Activated naive CD8-positive, alpha-beta T cell treated with anti-CD3 and anti-CD28 coated beads, Interleukin-2, amount 10 ng/mL, durations not matched to agents 7 days and 5 days (primary cell): ENCODE results near the gene GALNT9. TPM values are rescaled to one million over a fixed set of nuclear protein-coding genes. Genes with fewer than 3 reads are reported as not detected.
A peak's percentile ranks its signal among the peaks of the same experiment; 100 is the strongest.

Experiments used
- ATAC-seq: fragments of 150-1000 bp; cut with Tn5 transposase; one replicate; pipeline ENCODE4 v1.10.0; 2021; ENCODE audit warnings: low read depth, moderate library complexity
- POLR2A ChIA-PET: fragments of 350-600 bp; sonication (Branson Sonifier 250); formaldehyde crosslinking; loops from one replicate; lab custom pipeline; 2021; ENCODE audit warnings: antibody characterized with exemption; lab: Charles Lee
- DNase-seq: peaks from one replicate; pipeline ENCODE4 v3.0.0; 2021
- H3K27ac Mint-ChIP-seq: one replicate; pipeline ENCODE4 v1.8.0; 2022; ENCODE audit warnings: mild to moderate bottlenecking, mixed read lengths
- H3K27me3 Mint-ChIP-seq: one replicate; pipeline ENCODE4 v1.8.0; 2022; ENCODE audit warnings: mild to moderate bottlenecking, moderate library complexity, mixed read lengths
- H3K36me3 Mint-ChIP-seq: one replicate; pipeline ENCODE4 v1.8.0; 2021; ENCODE audit warnings: mild to moderate bottlenecking, mixed read lengths
- H3K4me1 Mint-ChIP-seq: one replicate; pipeline ENCODE4 v1.8.0; 2021; ENCODE audit warnings: mixed read lengths
- H3K4me3 Mint-ChIP-seq: one replicate; pipeline ENCODE4 v1.8.0; 2022; ENCODE audit warnings: mild to moderate bottlenecking, moderate library complexity, mixed read lengths
- H3K9me3 Mint-ChIP-seq: one replicate; pipeline ENCODE4 v1.8.0; 2021; ENCODE audit warnings: mixed read lengths
- total RNA-seq, 2 experiments: library from RNA; stranded (reverse); gene quantifications; one replicate each; pipeline ENCODE4 v1.2.3, GENCODE V29; 2021

Gene GALNT9
- total RNA-seq, 2 experiments from 2014 or later, result not detected

- Mint-ChIP-seq H3K4me3 (no peak overlapping the region), H3K27ac (no peak overlapping the region), H3K36me3 (no peaks in the 10 kb centered on the region), H3K27me3 (peaks cover 6% of the 10 kb centered on the region), H3K4me1 (peaks cover 29% of the 10 kb centered on the region), H3K9me3 (no peaks in the 10 kb centered on the region)
- POLR2A ChIA-PET, result interaction anchor here (0.8 to 2.7 kb wide), 2 partner anchors 10 to 14 kb away, joined by 3 to 14 read pairs; no protein-coding TSS in a partner anchor
- ATAC-seq, result no peak
- DNase-seq, result no peak
These were observed 153.6 kb downstream of the GALNT9 start for GRCh38 chr12:132175496-132176384.

DNA sequence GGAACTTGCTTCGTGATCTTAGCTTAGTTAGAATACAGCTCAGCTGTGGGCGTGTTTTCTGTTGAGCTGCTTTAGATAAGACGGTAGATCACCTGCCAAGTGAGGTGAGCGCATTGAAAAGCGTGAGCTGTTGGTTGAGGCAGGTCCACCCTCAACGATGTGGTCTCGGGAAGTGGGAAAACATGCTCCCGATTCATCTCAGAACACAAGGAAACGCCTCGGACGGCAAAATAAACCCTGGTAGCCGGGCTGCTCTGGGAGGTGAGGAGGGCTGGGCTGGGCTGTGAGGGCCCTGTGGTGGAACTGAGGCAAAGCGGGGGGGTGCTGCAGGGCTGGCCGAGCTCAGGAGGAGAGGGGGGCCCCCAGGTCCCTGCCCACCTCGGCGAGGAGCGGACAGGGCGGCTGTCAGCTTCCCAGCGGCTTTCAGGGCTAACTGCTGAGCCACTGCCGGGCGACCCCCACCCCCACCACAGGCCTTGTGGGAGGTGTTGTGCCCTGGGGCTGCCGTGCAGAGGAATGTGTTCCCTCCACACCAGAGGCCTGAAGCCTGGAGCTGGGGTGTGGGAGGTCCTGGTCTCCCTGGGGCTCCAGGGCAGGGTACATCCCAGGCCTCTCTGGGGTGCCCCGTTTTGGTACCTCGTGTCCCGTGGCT is 154.4 kb downstream of the GALNT9 start:
- POLR2A ChIA-PET, result interaction anchor here (1.5 to 2.7 kb wide), 2 partner anchors 11 to 14 kb away, joined by 4 to 14 read pairs; no protein-coding TSS in a partner anchor
- Mint-ChIP-seq H3K27ac (peak overlapping the region; percentile 73), H3K9me3 (no peaks in the 10 kb centered on the region), H3K4me1 (peaks cover 27% of the 10 kb centered on the region), H3K36me3 (no peaks in the 10 kb centered on the region), H3K27me3 (peaks cover 6% of the 10 kb centered on the region), H3K4me3 (peak overlapping the region; percentile 47)
- ATAC-seq, result no peak
- no peak for DNase-seq

DNA sequence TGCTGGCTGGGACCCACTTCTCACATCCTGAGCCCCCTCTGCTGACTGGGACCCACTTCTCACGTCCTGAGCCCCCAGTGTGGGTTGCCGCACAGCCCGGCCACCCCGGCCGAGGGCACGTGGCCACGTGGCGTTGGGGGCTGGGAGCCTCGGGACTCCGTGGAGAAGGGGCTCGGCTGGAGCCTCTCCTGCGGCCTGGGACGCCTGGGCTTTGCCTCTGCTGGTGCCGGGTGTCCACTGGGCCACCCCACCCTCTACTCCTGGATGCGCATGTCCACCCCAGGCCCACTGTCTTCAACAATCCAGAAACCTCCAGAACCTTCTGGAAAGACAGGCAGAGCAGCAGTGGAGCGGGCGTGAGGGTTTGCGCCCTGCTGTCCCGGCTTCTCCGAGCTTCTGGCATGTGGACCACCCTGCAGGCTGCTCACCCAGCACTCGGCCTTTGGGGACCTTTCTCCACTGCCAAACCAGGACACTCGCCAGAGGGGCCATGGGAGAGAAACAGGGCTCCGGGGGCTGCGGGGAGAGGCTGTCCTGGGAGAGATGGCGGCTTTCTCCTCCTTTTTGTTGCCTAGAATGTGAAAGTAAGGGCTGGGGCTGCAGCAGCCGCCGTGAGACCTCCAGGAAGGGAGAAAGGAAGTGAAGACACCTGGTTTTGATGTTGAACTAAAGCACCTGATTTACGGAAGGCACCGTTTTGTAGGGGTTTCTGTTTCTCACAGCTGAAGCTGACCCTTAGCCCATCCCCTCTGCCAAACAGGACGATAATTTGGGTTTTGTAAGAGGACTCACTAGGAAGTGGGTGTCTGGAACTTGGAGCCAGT is 155.2 kb downstream of the GALNT9 start:
- POLR2A ChIA-PET, result interaction anchor here (1.5 to 2.7 kb wide), 2 partner anchors 12 to 15 kb away, joined by 4 to 14 read pairs; no protein-coding TSS in a partner anchor
- no peaks in the 10 kb centered on the region for H3K9me3 Mint-ChIP-seq
- peaks cover 24% of the 10 kb centered on the region for H3K4me1 Mint-ChIP-seq
- H3K27ac Mint-ChIP-seq, result peak overlapping the region; percentile 73
- no peaks in the 10 kb centered on the region for H3K36me3 Mint-ChIP-seq
- no peak for DNase-seq
- peak overlapping the region; percentile 47 for H3K4me3 Mint-ChIP-seq
- ATAC-seq, result no peak
- H3K27me3 Mint-ChIP-seq, result peaks cover 6% of the 10 kb centered on the region

DNA sequence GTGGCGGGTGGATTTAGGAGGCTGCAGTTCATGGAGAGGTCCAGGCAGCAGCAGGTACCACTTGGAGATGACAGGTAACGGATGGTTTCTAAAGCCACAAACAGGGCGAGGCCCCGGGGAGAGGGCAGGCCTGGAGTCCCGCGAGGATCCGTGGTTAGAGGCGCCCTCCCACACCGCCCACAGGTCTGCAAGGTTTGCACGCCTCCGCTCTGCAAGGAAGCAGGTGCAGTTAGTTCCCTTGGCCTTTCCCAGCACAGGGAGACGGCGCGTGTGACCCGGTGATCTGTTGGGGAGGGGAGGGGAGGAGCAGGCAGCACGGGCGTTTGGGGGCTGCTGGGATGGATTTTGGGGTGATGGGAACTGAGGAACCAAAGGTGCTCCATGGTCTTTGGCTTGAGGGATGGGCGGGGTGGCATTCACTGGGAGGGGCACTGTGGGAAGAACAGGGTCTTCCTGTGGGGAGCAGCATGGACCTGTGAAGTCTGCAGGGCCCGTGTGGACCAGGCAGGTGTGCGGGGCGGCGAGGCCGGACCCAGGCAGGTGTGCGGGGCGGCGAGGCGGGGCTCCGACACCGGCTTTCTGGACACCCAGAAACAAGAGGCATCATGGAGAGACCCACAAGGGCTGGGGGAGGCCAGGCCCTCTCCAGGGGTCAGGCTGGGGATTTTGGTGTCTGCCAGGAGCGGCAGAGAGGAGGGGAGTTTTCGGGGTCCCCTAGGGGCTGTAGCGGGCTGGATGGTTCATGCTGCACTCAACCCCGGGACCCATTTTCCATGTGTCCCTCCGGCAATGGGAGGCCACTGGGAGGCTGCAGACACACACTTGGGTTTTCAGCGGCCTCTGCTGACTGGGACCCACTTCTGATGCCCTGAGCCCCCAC is 156.0 kb downstream of the GALNT9 start:
- ATAC-seq, result peak; percentile 66
- no peaks in the 10 kb centered on the region for H3K36me3 Mint-ChIP-seq
- peak overlapping the region; percentile 80 for H3K27ac Mint-ChIP-seq
- peaks cover 6% of the 10 kb centered on the region for H3K27me3 Mint-ChIP-seq
- POLR2A ChIA-PET, result interaction anchor here (0.5 to 1.5 kb wide), 2 partner anchors 11 to 16 kb away, joined by 3 to 4 read pairs; no protein-coding TSS in a partner anchor
- peak overlapping the region; percentile 71 for H3K4me3 Mint-ChIP-seq
- H3K4me1 Mint-ChIP-seq, result peaks cover 15% of the 10 kb centered on the region
- no peaks in the 10 kb centered on the region for H3K9me3 Mint-ChIP-seq
- peak; percentile 66 for DNase-seq

GRCh38 chr12:132172619-132173018 is 156.8 kb downstream of the GALNT9 start:
- peaks cover 14% of the 10 kb centered on the region for H3K4me1 Mint-ChIP-seq
- H3K36me3 Mint-ChIP-seq, result no peaks in the 10 kb centered on the region
- no peaks in the 10 kb centered on the region for H3K9me3 Mint-ChIP-seq

GRCh38 chr12:132171968-132172521 is 157.3 kb downstream of the GALNT9 start:
- ATAC-seq (no peak), DNase-seq (no peak)
- no peaks in the 10 kb centered on the region for H3K36me3 Mint-ChIP-seq
- H3K4me3 Mint-ChIP-seq, result no peak overlapping the region
- H3K27ac Mint-ChIP-seq, result no peak overlapping the region
- H3K9me3 Mint-ChIP-seq, result peaks cover 2% of the 10 kb centered on the region
- H3K27me3 Mint-ChIP-seq, result peaks cover 6% of the 10 kb centered on the region
- peaks cover 14% of the 10 kb centered on the region for H3K4me1 Mint-ChIP-seq
- POLR2A ChIA-PET, result interaction anchor here (0.9 kb wide), 1 partner anchor 10 kb away, joined by 3 read pairs; no protein-coding TSS in a partner anchor

More at GRCh38 chr12:132172619-132173018, 156.8 kb downstream of the GALNT9 start:
- peak overlapping the region; percentile 80 for H3K27ac Mint-ChIP-seq
- H3K27me3 Mint-ChIP-seq, result peaks cover 6% of the 10 kb centered on the region
- POLR2A ChIA-PET, result interaction anchor here (0.5 kb wide), 1 partner anchor 12 kb away, joined by 3 read pairs; no protein-coding TSS in a partner anchor
- ATAC-seq (no peak), DNase-seq (no peak)
- H3K4me3 Mint-ChIP-seq, result peak overlapping the region; percentile 71

DNA sequence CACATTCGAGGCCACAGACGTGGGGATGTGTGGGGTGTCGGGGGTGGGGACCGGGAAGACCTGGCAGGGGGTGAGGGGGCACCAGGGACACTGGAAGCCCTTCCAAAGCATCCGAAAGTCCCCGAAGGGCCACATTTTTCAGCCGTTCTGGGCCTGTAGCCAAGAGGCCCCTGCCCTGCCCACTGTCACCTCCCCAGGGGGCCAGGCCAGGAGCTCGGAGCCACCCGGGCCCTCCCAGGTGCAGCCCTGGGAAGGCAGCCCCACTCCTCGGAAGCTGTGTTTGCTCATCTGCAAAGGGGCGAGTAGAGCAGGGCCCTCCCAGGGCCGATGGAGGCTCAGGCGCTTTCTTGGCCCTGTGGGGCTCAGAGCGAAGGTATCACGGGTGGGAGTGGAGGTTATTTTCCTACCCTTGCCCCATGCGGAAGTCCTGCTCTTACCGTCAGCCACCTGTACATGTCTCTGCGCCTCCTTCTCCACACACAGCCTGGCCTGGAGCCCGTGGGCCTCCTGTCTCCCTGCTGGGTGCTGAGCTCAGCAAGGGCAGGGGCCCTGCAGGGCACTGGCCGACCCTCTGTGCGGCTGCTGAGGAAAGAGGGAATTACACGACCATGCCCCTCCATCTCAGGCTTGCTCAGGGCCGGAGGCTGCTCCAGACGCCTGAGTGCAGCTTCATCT is 158.0 kb downstream of the GALNT9 start:
- no peak overlapping the region for H3K27ac Mint-ChIP-seq
- ATAC-seq, result no peak
- peaks cover 14% of the 10 kb centered on the region for H3K4me1 Mint-ChIP-seq
- no peaks in the 10 kb centered on the region for H3K36me3 Mint-ChIP-seq
- peaks cover 6% of the 10 kb centered on the region for H3K27me3 Mint-ChIP-seq
- POLR2A ChIA-PET, result interaction anchor here (0.9 to 1.4 kb wide), 2 partner anchors 10 to 14 kb away, joined by 3 to 4 read pairs; no protein-coding TSS in a partner anchor
- H3K9me3 Mint-ChIP-seq, result peaks cover 7% of the 10 kb centered on the region
- DNase-seq, result no peak
- no peak overlapping the region for H3K4me3 Mint-ChIP-seq

- H3K9me3 Mint-ChIP-seq, result peaks cover 10% of the 10 kb centered on the region
- ATAC-seq (no peak), DNase-seq (no peak)
- H3K27me3 Mint-ChIP-seq, result peaks cover 6% of the 10 kb centered on the region
- peaks cover 15% of the 10 kb centered on the region for H3K4me1 Mint-ChIP-seq
- POLR2A ChIA-PET, result interaction anchor here (0.9 to 1.4 kb wide), 2 partner anchors 9 to 15 kb away, joined by 3 to 4 read pairs; no protein-coding TSS in a partner anchor
- no peaks in the 10 kb centered on the region for H3K36me3 Mint-ChIP-seq
- no peak overlapping the region for H3K4me3 Mint-ChIP-seq
- H3K27ac Mint-ChIP-seq, result no peak overlapping the region
These were observed 158.6 kb downstream of the GALNT9 start for GRCh38 chr12:132170637-132171292.

DNA sequence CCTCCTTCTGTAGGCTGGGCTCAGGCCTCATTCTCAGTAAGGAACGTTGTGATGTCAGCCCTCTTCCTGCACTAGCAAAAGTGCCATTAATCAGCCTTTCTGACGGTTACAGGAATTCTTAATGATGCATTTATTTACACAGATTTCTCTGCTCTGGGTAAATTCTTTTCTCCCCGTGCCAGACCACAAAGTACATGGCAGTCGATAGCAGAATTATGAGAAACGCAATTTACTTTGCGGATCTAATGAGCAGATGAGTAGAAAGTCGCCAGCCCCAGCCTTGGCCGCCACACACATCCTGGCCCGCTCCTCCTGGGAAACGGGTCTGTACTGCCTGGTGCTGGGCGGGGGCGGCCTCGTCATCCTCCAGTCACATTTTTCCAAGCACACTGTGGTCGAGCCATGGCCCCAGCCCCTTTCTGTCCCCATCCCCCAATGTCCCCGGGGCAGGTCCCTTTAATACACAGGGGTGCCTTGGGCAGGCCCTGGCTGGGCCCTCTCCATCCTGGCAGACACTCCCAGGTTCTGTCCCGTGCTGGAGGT is 159.2 kb downstream of the GALNT9 start:
- peaks cover 6% of the 10 kb centered on the region for H3K27me3 Mint-ChIP-seq
- H3K4me1 Mint-ChIP-seq, result peaks cover 15% of the 10 kb centered on the region
- POLR2A ChIA-PET, result interaction anchor here (1.4 kb wide), 1 partner anchor 15 kb away, joined by 4 read pairs; no protein-coding TSS in a partner anchor
- no peak for DNase-seq
- H3K9me3 Mint-ChIP-seq, result peaks cover 10% of the 10 kb centered on the region
- no peak overlapping the region for H3K4me3 Mint-ChIP-seq
- no peak overlapping the region for H3K27ac Mint-ChIP-seq
- no peaks in the 10 kb centered on the region for H3K36me3 Mint-ChIP-seq
- ATAC-seq, result no peak

- DNase-seq, result no peak
- Mint-ChIP-seq H3K4me3 (no peak overlapping the region), H3K9me3 (peaks cover 10% of the 10 kb centered on the region), H3K27ac (no peak overlapping the region), H3K4me1 (peaks cover 10% of the 10 kb centered on the region), H3K36me3 (no peaks in the 10 kb centered on the region), H3K27me3 (peaks cover 6% of the 10 kb centered on the region)
- no peak for ATAC-seq
- POLR2A ChIA-PET, result no interaction called here
These were observed 160.0 kb downstream of the GALNT9 start for GRCh38 chr12:132169376-132169775.
